OCI-LY3 (cell line): ENCODE results near the gene DBNDD1.

Experiments
- H2AFZ ChIP-seq: fragments of 200-600, 300-600 bp; shearing (Covaris generic); 2 replicates; pipeline ENCODE4 v1.6.0; 2014; ENCODE audit warnings: antibody characterized with exemption, low read depth, low read length
- H3K27ac ChIP-seq: fragments of 200-600, 300-600 bp; sonication (generic); 2 replicates; pipeline ENCODE4 v1.5.1; 2014; ENCODE audit warnings: mild to moderate bottlenecking, low read length, moderate library complexity, mixed read lengths
- H3K27me3 ChIP-seq: fragments of 200-600, 300-600 bp; sonication (generic); 2 replicates; pipeline ENCODE4 v1.6.1; 2014; ENCODE audit warnings: low read depth, low read length, mixed read lengths
- H3K36me3 ChIP-seq: fragments of 200-600, 300-600 bp; sonication (generic); replicated peaks from 2 replicates; pipeline ENCODE3; 2014; ENCODE audit warnings: low read depth, low read length, mixed read lengths
- H3K4me1 ChIP-seq: fragments of 300-600, 200-600 bp; sonication (generic); 2 replicates; pipeline ENCODE4 v1.6.1; 2014; ENCODE audit warnings: low read length, mixed read lengths
- H3K4me2 ChIP-seq: fragments of 200-600, 300-600 bp; sonication (generic); 2 replicates; pipeline ENCODE4 v1.6.1; 2014; ENCODE audit warnings: low read length, mixed read lengths
- H3K4me3 ChIP-seq: fragments of 300-600, 200-600 bp; sonication (generic); 2 replicates; pipeline ENCODE4 v1.5.1; 2014; ENCODE audit warnings: antibody characterized with exemption, mild to moderate bottlenecking, low read length, moderate library complexity
- H3K79me2 ChIP-seq: fragments of 300-600, 200-600 bp; shearing (Covaris generic); 2 replicates; pipeline ENCODE4 v1.6.1; 2014; ENCODE audit warnings: mild to moderate bottlenecking, low read length, mixed read lengths
- H3K9ac ChIP-seq: fragments of 300-600, 200-600 bp; shearing (Covaris generic); 2 replicates; pipeline ENCODE4 v1.6.0; 2014; ENCODE audit warnings: mild to moderate bottlenecking, low read length, moderate library complexity
- H3K9me3 ChIP-seq: fragments of 200-600, 300-600 bp; shearing (Covaris generic); 2 replicates; pipeline ENCODE4 v1.6.1; 2014; ENCODE audit warnings: low read length, mixed read lengths; ENCODE audit not compliant: insufficient read depth
- H4K20me1 ChIP-seq: fragments of 200-600, 300-600 bp; sonication (generic); 2 replicates; pipeline ENCODE4 v1.6.1; 2016; ENCODE audit warnings: low read length, mixed read lengths; ENCODE audit not compliant: insufficient read depth
- CTCF ChIP-seq: fragments of 200-600, 300-600 bp; sonication (generic); IDR thresholded peaks from 2 replicates; pipeline ENCODE4 v1.5.1; 2014; ENCODE audit warnings: antibody characterized with exemption, low read length, low read depth
- EZH2phosphoT487 ChIP-seq: fragments of 200-600 bp; shearing (Covaris generic); IDR thresholded peaks from 2 replicates; pipeline ENCODE4 v1.6.1; 2018; ENCODE audit warnings: antibody characterized with exemption, mixed run types, low read depth

The DBNDD1 gene

DNA sequence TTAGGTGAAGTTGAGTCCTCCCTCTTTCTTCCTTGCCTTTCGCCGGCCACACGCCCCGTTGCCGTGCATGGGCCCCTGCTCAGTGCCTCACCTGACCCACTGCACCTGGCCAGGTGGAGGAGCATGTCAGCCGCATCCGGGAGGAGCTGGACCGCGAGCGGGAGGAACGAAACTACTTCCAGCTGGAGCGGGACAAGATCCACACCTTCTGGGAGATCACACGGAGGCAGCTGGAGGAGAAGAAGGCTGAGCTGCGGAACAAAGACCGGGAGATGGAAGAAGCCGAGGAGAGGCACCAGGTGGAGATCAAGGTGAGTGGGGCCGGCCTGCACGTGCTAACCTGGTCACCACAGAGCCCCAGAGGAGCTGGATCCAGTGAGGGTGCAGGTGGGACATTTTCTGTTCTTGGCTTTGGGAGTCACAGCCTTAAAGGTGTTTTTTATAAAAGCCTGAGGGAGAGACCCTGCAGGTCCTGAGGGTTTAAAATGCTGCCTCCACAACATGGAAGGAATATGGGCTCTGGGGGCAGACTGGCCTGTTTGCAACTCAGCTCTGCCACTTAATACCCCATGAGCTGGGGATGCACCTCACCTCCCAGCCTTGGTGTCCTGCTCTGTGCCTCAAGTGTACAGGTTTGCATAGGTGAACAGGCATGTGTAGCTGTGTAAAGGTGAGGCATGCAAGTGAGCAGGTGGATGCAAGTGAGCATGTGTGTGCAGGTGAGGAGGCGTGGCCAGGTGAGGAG, 12.1 kb upstream of the DBNDD1 start:
- Histone ChIP-seq H3K79me2 (no peaks in the 10 kb centered on the region), H3K9ac (no peak overlapping the region), H3K4me3 (no peak overlapping the region), H3K27ac (no peak overlapping the region), H3K9me3 (no peaks in the 10 kb centered on the region), H3K27me3 (peaks cover 1% of the 10 kb centered on the region; the same call in 1 of the 2 replicates), H3K4me2 (no peak overlapping the region), H3K36me3 (no peaks in the 10 kb centered on the region), H2AFZ (no peak overlapping the region), H4K20me1 (0 out of 2 replicates have a peak, but pooled peaks cover 6% of the 10 kb centered on the region), H3K4me1 (no peaks in the 10 kb centered on the region)
- TF ChIP-seq CTCF (no peak), EZH2phosphoT487 (no peak)

DNA sequence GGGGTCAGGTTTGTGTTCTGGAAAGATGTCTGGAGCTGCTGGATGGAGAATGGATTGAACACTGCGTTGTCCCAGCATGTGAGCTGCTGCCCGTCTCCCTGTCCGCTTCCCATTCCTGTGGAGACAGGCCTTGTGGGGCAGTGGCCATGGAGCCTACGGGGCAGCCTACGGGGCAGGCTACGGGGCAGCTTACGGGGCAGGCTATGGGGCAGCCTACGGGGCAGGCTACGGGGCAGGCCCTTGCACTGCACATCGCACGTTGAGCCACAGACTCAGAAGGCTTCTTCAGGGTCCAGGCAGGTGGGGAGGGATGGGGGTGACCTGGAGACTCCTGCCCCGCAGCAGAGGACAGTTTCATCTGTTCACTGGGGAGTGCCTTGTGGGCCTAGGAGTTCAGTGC, 9.7 kb upstream of the DBNDD1 start:
- no peak overlapping the region for H3K4me2 ChIP-seq
- no peaks in the 10 kb centered on the region for H3K4me1 ChIP-seq
- 0 out of 2 replicates have a peak, but pooled peaks cover 6% of the 10 kb centered on the region for H4K20me1 ChIP-seq
- no peak overlapping the region for H3K9ac ChIP-seq
- no peaks in the 10 kb centered on the region for H3K9me3 ChIP-seq
- TF ChIP-seq CTCF (no peak), EZH2phosphoT487 (no peak)
- H2AFZ ChIP-seq = no peak overlapping the region
- no peak overlapping the region for H3K27ac ChIP-seq
- H3K79me2 ChIP-seq = no peaks in the 10 kb centered on the region
- H3K27me3 ChIP-seq = peaks cover 3% of the 10 kb centered on the region; the same call in 1 of the 2 replicates
- H3K36me3 ChIP-seq = no peaks in the 10 kb centered on the region
- no peak overlapping the region for H3K4me3 ChIP-seq

DNA sequence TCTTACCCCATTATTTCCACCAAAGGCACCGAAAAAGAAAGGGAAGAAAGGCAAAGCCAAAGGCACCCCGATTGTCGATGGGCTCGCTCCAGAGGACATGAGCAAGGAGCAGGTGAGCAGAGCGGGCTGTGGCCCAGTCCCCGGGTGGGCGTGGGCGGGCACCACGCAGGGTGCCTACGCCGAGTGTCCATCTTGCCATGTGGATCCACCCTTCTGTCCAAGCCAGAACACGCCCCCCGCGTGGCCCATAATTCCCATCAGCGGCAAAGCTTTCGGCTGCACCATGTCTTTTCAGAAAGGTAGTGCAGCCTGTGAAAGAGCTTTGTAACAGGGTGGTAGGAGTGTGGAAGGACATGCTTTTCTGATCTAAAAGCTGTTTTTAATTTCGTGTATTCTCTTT, 8.4 kb upstream of the DBNDD1 start:
- no peak for TF ChIP-seq CTCF
- Histone ChIP-seq H3K79me2 (no peaks in the 10 kb centered on the region), H2AFZ (no peak overlapping the region), H3K36me3 (no peaks in the 10 kb centered on the region), H3K27ac (no peak overlapping the region), H3K27me3 (peaks cover 3% of the 10 kb centered on the region; the same call in 1 of the 2 replicates), H3K4me3 (no peak overlapping the region), H3K4me2 (no peak overlapping the region), H4K20me1 (0 out of 2 replicates have a peak, but pooled peaks cover 6% of the 10 kb centered on the region), H3K4me1 (no peaks in the 10 kb centered on the region), H3K9ac (no peak overlapping the region), H3K9me3 (no peaks in the 10 kb centered on the region)

GRCh38 chr16:90026135-90026534, 6.9 kb upstream of the DBNDD1 start:
- no peak for TF ChIP-seq CTCF
- TF ChIP-seq EZH2phosphoT487 = no peak
- no peaks in the 10 kb centered on the region for H4K20me1 ChIP-seq
- H3K9ac ChIP-seq = no peak overlapping the region
- peaks cover 3% of the 10 kb centered on the region; the same call in 1 of the 2 replicates for H3K27me3 ChIP-seq
- H3K36me3 ChIP-seq = no peaks in the 10 kb centered on the region
- no peaks in the 10 kb centered on the region for H3K9me3 ChIP-seq
- H3K4me1 ChIP-seq = no peaks in the 10 kb centered on the region
- H3K4me2 ChIP-seq = no peak overlapping the region
- H2AFZ ChIP-seq = no peak overlapping the region
- no peak overlapping the region for H3K4me3 ChIP-seq
- H3K79me2 ChIP-seq = no peaks in the 10 kb centered on the region
- H3K27ac ChIP-seq = no peak overlapping the region
